Sigmoid colon (tissue), 4 donors: ENCODE data around the gene NOS1AP.

Source experiments
- CTCF ChIP-seq, 4 experiments: fragments of 450-650 bp in 3 of 4; fragments of 200-600 bp in 1 of 4; IDR thresholded peaks; one replicate each; pipeline ENCODE4 v1.5.1; 2016 to 2019; ENCODE audit warnings: antibody characterized with exemption in 4 of 4, mild to moderate bottlenecking in 3 of 4, moderate library complexity in 2 of 4
- EP300 ChIP-seq, 4 donors: sonication (generic); formaldehyde crosslinking; IDR thresholded peaks; one replicate each; pipeline ENCODE4 v1.6.1; 2017; ENCODE audit warnings: antibody characterized with exemption in 4 of 4
- POLR2A ChIP-seq, 2 donors: fragments of 450-650 bp; IDR thresholded peaks; one replicate each; pipeline ENCODE4 v1.6.1; 2016; ENCODE audit warnings: antibody characterized with exemption in 2 of 2, mild to moderate bottlenecking in 2 of 2, moderate library complexity in 2 of 2
- POLR2AphosphoS5 ChIP-seq, 4 donors: sonication (generic); formaldehyde crosslinking; IDR thresholded peaks; one replicate each; pipeline ENCODE4 v1.6.1; 2017; ENCODE audit warnings: antibody characterized with exemption in 4 of 4

GRCh38 chr1:162386292-162387225 is 317.1 kb downstream of the NOS1AP start:
- no peak for TF ChIP-seq CTCF (IDR thresholded peaks at IDR 0.05)
- TF ChIP-seq POLR2A (IDR thresholded peaks at IDR 0.05), result no peak
- no peak for TF ChIP-seq EP300 (IDR thresholded peaks at IDR 0.05)
- no peak for TF ChIP-seq POLR2AphosphoS5 (IDR thresholded peaks at IDR 0.05)
